Mucosa of descending colon (tissue), 3 donors: ENCODE results near the gene TMEM181. TPM values are rescaled to one million over a fixed set of nuclear protein-coding genes. Genes with fewer than 3 reads are reported as not detected.

ENCODE experiments used
- ATAC-seq: fragments of 200-7000 bp; cut with Tn5 transposase; one replicate; pipeline ENCODE4 v1.9.1; 2020; ENCODE audit warnings: mild to moderate bottlenecking, moderate library complexity
- DNase-seq, 3 donors: peaks; one replicate each; pipeline ENCODE4 v3.0.0-alpha.2; 2020
- H3K36me3 ChIP-seq: fragments of 200-600 bp; one replicate; pipeline ENCODE4 v1.8.0; 2021; ENCODE audit warnings: low read depth, mild to moderate bottlenecking
- H3K4me1 ChIP-seq: fragments of 200-600 bp; one replicate; pipeline ENCODE4 v1.8.0; 2021; ENCODE audit warnings: low read depth, mild to moderate bottlenecking
- H3K4me3 ChIP-seq: fragments of 200-600 bp; one replicate; pipeline ENCODE4 v1.8.0; 2021; ENCODE audit warnings: mild to moderate bottlenecking
- H3K9me3 ChIP-seq: fragments of 200-600 bp; one replicate; pipeline ENCODE4 v1.8.0; 2021; ENCODE audit warnings: mild to moderate bottlenecking
- CTCF ChIP-seq: fragments of 200-600 bp; IDR thresholded peaks from one replicate; pipeline ENCODE4 v1.8.0; 2022; ENCODE audit warnings: antibody characterized with exemption, mild to moderate bottlenecking
- intact Hi-C, 2 donors: fragments of 100-400 bp; cut with DNase I in 1 of 2; cut with micrococcal nuclease in 1 of 2; formaldehyde crosslinking; loops; one replicate each; pipeline versions ENCODE4 v1.11.0 to v1.11.1; 2022; cut with DNase I, micrococcal nuclease
- microRNA-seq: library from miRNA; unstranded; fragments of <30 nt; microRNA quantifications from one replicate; pipeline ENCODE4, GENCODE V29; 2019
- total RNA-seq, 3 donors: library from RNA; stranded (reverse); fragmentation: NEBNext Ultra II Directional in 2 of 3; extraction: Animal tissue kit (Norgen Biotek cat#: 25700) in 2 of 3; gene quantifications; one replicate each; pipeline versions ENCODE4 v1.2.1 to v1.2.4, GENCODE V29; 2021 to 2023
- donor health status: DM: no; HTN: no; CAD: no; lungs with moderate emphysema.
- donor health status: DM: no; HTN: no; CAD: no.
- donor health status: DM: no; HTN: yes; CAD: no.

Gene TMEM181
- total RNA-seq, 3 donors from 2014 or later = 35.7 to 47.8 (median 39.4) TPM

DNA sequence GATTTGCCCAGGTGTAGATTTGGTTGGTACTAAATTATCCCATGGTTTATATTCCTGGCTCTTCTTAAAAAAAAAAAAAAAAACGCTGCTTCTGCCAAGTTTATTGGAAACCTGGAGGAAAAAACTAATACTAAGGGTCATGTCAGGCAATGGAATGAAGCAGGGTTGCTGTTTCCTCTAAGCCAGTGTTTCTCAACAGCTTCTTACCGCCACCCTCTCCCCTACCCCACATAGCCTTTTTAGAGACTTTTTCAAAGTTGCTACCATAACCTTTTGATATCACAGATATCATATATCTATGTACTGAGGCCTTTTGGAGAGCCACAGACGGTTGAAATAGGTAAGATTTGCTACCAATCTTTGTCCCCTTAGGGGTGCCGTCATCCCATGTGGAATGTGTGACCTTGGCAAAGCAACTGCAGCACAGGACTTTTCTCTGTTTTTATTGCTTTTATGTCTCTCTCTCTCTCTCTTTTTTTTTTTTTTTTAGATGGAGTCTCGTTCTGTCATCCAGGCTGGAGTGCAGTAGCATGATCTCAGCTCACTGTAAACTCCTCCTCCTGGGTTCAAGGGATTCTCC is 124.9 kb downstream of the TMEM181 start:
- H3K9me3 ChIP-seq = no peaks in the 10 kb centered on the region
- no peak overlapping the region for H3K4me3 ChIP-seq
- ATAC-seq (no peak), DNase-seq (no peak)
- no peaks in the 10 kb centered on the region for H3K36me3 ChIP-seq
- TF ChIP-seq CTCF = no peak
- intact Hi-C loops = no loop called here
- no peaks in the 10 kb centered on the region for H3K4me1 ChIP-seq

Small RNAs within 50 kb of the gene (microRNA-seq; reads per million reads assigned to microRNA genes)
- not detected for gene MIR7161

Other genes with a start within 250 kb of the TMEM181 start
- gene TULP4, start 247.6 kb upstream of the TMEM181 start, total RNA-seq = 100 to 1,000 TPM in 1 of 3 donors, 10 to 100 TPM in 2; 70.4 to 122 (median 83.6) TPM
- 100 to 1,000 TPM; 113 to 153 (median 147) TPM for gene DYNLT1, start 84.7 kb downstream of the TMEM181 start, total RNA-seq
- 1 to 10 TPM; 2.8 to 4.7 (median 4.4) TPM for gene SYTL3, start 90.0 kb downstream of the TMEM181 start, total RNA-seq